Measurements from ENCODE around the gene ORM1.

Gene ORM1

DNA sequence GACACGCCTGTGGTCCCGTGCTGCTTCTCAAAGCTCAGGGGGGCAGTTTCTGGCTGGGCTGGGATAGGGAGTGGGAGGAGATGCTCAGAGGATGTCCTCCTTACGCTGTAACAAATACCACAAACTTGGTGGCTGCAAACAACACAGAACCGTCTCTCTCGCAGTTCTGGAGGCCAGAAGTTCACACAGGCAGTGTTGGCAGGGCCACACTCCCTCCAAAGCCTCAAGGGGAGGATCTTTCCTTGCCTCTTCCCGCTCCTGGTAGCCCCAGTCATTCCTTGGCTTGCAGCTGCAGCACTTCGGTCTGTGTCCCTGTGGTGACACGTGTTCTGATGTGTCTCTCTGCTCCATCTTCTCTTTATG is 10.4 kb upstream of the ORM1 start:
- no peak for DNase-seq (ENCODE audit: low read depth)

GRCh38 chr9:114313186-114313585 is 9.7 kb upstream of the ORM1 start:
- no peak for DNase-seq (ENCODE audit: low read depth)
- in situ Hi-C loops (cut with HindIII; ENCODE audit: low sequenced_read_pairs), result no loop called here
- no peak overlapping the region for H3K4me3 ChIP-seq (ENCODE audit: low read depth, low read length)
- no peak for TF ChIP-seq CTCF (IDR thresholded peaks at IDR 0.05; ENCODE audit: low read depth, low read length, missing control alignments)

More for the DNA sequence above, 10.4 kb upstream of the ORM1 start:
- in situ Hi-C loops (cut with HindIII; ENCODE audit: low sequenced_read_pairs), result no loop called here
- no peak overlapping the region for H3K4me3 ChIP-seq (ENCODE audit: low read depth, low read length)
- no peak for TF ChIP-seq CTCF (IDR thresholded peaks at IDR 0.05; ENCODE audit: low read depth, low read length, missing control alignments)

- no peak for TF ChIP-seq CTCF (IDR thresholded peaks at IDR 0.05; ENCODE audit: low read depth, low read length, missing control alignments)
- in situ Hi-C loops (cut with HindIII; ENCODE audit: low sequenced_read_pairs), result no loop called here
- no peak overlapping the region for H3K4me3 ChIP-seq (ENCODE audit: low read depth, low read length)
- DNase-seq (ENCODE audit: low read depth), result no peak
These were observed 8.5 kb upstream of the ORM1 start for GRCh38 chr9:114314256-114314867.

DNA sequence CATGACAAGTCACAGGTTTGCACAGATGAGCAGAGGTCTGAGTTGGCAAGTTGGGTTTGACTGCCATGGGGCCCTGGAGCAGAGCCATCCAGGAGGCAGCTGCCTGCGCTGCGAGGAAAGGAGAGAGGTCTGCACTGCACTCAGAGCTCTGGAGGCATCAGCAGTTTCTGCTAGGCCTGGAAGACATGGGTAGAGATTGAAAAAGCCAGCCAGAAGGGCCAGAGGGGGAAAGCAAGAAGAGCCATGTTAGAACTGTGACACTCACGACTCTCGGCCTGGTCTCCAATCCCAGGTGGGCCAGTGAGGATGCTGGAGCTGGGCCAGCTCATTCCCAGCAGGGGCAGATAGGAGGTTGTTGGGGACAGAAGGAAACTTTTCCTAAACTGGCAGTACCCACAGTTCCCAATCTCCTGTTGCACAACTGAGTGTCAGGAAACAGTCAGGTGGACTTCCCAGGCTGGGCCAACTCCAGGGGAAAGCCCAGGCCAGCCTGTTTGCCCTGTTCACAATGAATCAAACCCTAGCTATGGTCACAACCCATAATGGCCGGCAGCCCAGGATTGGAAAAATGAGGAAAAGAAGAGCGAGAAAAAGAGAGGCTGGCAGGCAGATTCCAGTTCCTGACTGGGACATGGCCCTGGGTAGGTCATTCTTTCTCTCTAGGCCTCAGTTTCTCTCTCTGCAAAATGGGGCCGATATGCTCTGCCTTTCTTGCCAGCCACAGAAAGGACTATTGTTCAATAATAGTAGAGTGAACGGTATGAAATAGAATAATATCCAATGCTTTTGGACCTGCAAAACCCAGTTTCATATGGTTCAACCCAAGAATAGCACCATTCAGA is 7.8 kb upstream of the ORM1 start:
- no peak overlapping the region for H3K4me3 ChIP-seq (ENCODE audit: low read depth, low read length)
- TF ChIP-seq CTCF (IDR thresholded peaks at IDR 0.05; ENCODE audit: low read depth, low read length, missing control alignments), result no peak
- in situ Hi-C loops (cut with HindIII; ENCODE audit: low sequenced_read_pairs), result no loop called here
- DNase-seq (ENCODE audit: low read depth), result no peak

GRCh38 chr9:114315723-114316363 is 7.1 kb upstream of the ORM1 start:
- DNase-seq (ENCODE audit: low read depth), result no peak
- in situ Hi-C loops (cut with HindIII; ENCODE audit: low sequenced_read_pairs), result no loop called here
- no peak overlapping the region for H3K4me3 ChIP-seq (ENCODE audit: low read depth, low read length)
- no peak for TF ChIP-seq CTCF (IDR thresholded peaks at IDR 0.05; ENCODE audit: low read depth, low read length, missing control alignments)

GRCh38 chr9:114316605-114317230 is 6.2 kb upstream of the ORM1 start:
- TF ChIP-seq CTCF (IDR thresholded peaks at IDR 0.05; ENCODE audit: low read depth, low read length, missing control alignments), result no peak
- no peak overlapping the region for H3K4me3 ChIP-seq (ENCODE audit: low read depth, low read length)
- in situ Hi-C loops (cut with HindIII; ENCODE audit: low sequenced_read_pairs), result no loop called here
- no peak for DNase-seq (ENCODE audit: low read depth)

All from astrocyte of the cerebellum (primary cell).